SK-N-SH treated with all-trans-retinoic acid at 6 μM for 48 hours (cell line): ENCODE results near the gene TMEM183A.

Source experiments
- ZC3H10 ChIP-seq: fragments of 250-450 bp; sonication (Bioruptor Pico); IDR thresholded peaks from 2 replicates; pipeline ENCODE4 v1.5.1; 2021; ENCODE audit warnings: mild to moderate bottlenecking, moderate library complexity
- ZFP30 ChIP-seq: fragments of 450-650 bp; formaldehyde crosslinking; IDR thresholded peaks from 2 replicates; pipeline ENCODE4 v1.5.0; 2022; ENCODE audit warnings: mild to moderate bottlenecking, moderate library complexity

DNA sequence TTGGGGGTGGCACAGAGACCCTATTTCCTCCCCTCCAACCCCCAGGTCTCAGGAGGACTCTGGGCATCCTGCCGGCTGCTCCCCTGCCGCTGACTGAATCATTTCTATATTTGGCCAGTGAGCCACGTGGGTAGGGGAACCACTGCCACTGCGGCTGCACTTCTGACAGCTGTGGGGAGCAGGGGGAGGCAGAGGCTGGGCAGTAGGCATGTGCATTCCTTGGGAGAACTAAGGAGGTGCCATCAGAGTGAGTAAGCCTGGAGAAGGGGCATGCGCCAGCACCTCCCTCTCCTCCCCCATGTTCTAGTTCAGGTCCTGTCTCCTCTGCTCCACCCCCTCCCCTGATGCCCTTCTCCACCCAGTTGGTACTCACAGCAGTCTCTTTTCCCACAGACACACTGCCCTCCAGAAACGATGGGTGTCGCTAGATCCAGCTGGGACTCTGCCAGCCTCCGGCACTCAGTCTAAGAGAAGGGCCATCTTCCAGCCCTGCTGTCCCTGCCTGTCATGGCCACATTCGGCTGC is 31.1 kb downstream of the TMEM183A start:
- TF ChIP-seq ZFP30 (CRISPR knock-in tag) (no peak), ZC3H10 (CRISPR knock-in tag) (no peak)
